Ovary (tissue), 3 donors: ENCODE results near the gene SLC13A4.

Experiments used
- CTCF ChIP-seq, 3 donors: fragments of 450-650 bp in 2 of 3; fragments of 200-600 bp in 1 of 3; IDR thresholded peaks; one replicate each; pipeline versions ENCODE4 v1.5.1 to v1.8.0; 2016 to 2022; ENCODE audit warnings: antibody characterized with exemption in 3 of 3, mild to moderate bottlenecking in 1 of 3
- POLR2A ChIP-seq: fragments of 450-650 bp; IDR thresholded peaks from one replicate; pipeline ENCODE4 v1.6.1; 2017; ENCODE audit warnings: antibody characterized with exemption, mild to moderate bottlenecking, moderate library complexity
- donor health status: DM: no; HTN: no; CAD: no.

DNA sequence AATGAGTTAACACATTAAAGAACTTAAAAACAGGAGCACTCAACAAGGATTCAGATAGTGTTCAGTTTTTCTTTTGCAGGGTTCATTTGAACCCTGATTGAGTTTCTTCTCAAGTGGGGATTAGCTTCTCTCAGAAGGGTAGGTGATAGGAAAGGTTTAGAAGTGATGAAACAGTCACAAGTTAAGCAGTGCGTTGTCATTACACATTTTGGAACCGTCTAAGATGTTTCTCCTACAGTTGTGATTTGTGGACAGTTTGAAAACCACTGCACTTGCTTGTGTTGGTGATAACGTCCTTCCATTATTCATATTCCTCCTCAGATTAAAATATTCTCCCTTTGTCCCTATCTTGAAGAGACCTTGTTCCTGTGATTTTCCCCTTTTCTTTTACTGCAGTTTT lies 62.9 kb downstream of the SLC13A4 start:
- TF ChIP-seq CTCF (IDR thresholded peaks at IDR 0.05) (no peak), POLR2A (no peak)
